Breast epithelium (tissue), 4 donors: ENCODE measurements around the gene NR3C2. TPM values are rescaled to one million over a fixed set of nuclear protein-coding genes. Genes with fewer than 3 reads are reported as not detected.
"Not testable (repeated sequence)": the region's sequence is repeated elsewhere in the genome, so short reads cannot be mapped to it uniquely, and the experiment has no call there.

Experiments
- DNase-seq, 2 donors: peaks; one replicate each; pipeline ENCODE4 v3.0.0-alpha.2; 2019; ENCODE audit warnings: low spot score in 2 of 2
- H3K27ac ChIP-seq, 2 donors: fragments of 200-600 bp; sonication (generic) in 1 of 2; one replicate each; pipeline ENCODE4 v1.5.1; 2016 to 2019; ENCODE audit warnings: mild to moderate bottlenecking in 1 of 2
- H3K27me3 ChIP-seq, 2 donors: fragments of 200-600 bp; sonication (generic) in 1 of 2; one replicate each; pipeline versions ENCODE4 v1.5.1 to v1.6.0; 2017 to 2019; ENCODE audit warnings: control low read depth in 1 of 2, mild to moderate bottlenecking in 1 of 2
- H3K36me3 ChIP-seq: fragments of 200-600 bp; one replicate; pipeline ENCODE4 v1.5.1; 2019
- H3K4me1 ChIP-seq, 2 donors: fragments of 200-600 bp; sonication (generic); one replicate each; pipeline ENCODE4 v1.5.1; 2016 to 2019; ENCODE audit warnings: control low read depth in 1 of 2
- H3K4me3 ChIP-seq, 3 donors: fragments of 200-600 bp; sonication (generic); 1 replicate in 2 of 3; 2 replicates in 1 of 3; pipeline ENCODE4 v1.5.1; 2016 to 2019; ENCODE audit warnings: mild to moderate bottlenecking in 3 of 3, moderate library complexity in 2 of 3
- H3K9me3 ChIP-seq, 2 donors: fragments of 200-600 bp; sonication (generic) in 1 of 2; one replicate each; pipeline ENCODE4 v1.5.1; 2016 to 2019; ENCODE audit warnings: control low read depth in 1 of 2
- POLR2A ChIP-seq: fragments of 450-650 bp; IDR thresholded peaks from one replicate; pipeline ENCODE4 v1.6.1; 2016; ENCODE audit warnings: antibody characterized with exemption, mild to moderate bottlenecking, moderate library complexity
- POLR2AphosphoS5 ChIP-seq, 3 donors: sonication (generic); formaldehyde crosslinking; IDR thresholded peaks; one replicate each; pipeline ENCODE4 v1.6.1; 2017; ENCODE audit warnings: antibody characterized with exemption in 3 of 3
- intact Hi-C: fragments of 100-400 bp; cut with DNase I; formaldehyde crosslinking; loops from one replicate; pipeline ENCODE4 v1.15.1; 2023; ENCODE audit warnings: low total_unique reads
- total RNA-seq, 3 donors: library from RNA; depleted of rRNA; stranded (reverse); fragments of >200 nt; gene quantifications; one replicate each; pipeline ENCODE4 v1.1.0, GENCODE V29; 2016
- TF ChIP-seq, protein P1 (sequence below), 3 donors: fragments of 450-650 bp; IDR thresholded peaks; one replicate each; pipeline ENCODE4 v1.5.1; 2016 to 2017; ENCODE audit warnings: antibody characterized with exemption in 3 of 3, mild to moderate bottlenecking in 3 of 3, moderate library complexity in 3 of 3

The NR3C2 gene
- total RNA-seq, 3 donors from 2014 or later = 8.0 to 39.5 (median 13.8) TPM

DNA sequence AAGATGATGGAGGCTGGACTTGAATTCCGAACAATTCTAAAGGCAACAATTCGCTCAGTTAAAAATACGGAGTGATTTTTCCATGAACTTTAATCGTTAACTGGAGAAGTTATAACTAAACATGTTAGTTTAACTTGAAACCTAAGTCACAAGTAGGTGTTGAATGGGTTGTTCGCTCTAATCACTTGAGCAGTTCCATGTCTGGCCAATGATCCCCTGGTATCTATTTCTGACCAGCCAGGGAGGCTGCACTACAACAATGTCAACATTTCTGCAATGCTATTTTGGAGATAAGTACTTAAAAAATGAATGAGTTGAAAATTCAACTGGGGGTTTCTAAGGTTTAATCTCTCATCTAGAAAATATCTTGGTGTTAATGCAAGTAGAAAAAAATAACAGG lies 112.5 kb downstream of the NR3C2 start:
- no peaks in the 10 kb centered on the region for H3K9me3 ChIP-seq
- TF ChIP-seq POLR2A = no peak
- no peak for TF ChIP-seq POLR2AphosphoS5 (IDR thresholded peaks at IDR 0.05)
- intact Hi-C loops = loop anchor here (2.0 kb wide), 1 partner anchor 25 kb away; no protein-coding TSS in a partner anchor

DNA sequence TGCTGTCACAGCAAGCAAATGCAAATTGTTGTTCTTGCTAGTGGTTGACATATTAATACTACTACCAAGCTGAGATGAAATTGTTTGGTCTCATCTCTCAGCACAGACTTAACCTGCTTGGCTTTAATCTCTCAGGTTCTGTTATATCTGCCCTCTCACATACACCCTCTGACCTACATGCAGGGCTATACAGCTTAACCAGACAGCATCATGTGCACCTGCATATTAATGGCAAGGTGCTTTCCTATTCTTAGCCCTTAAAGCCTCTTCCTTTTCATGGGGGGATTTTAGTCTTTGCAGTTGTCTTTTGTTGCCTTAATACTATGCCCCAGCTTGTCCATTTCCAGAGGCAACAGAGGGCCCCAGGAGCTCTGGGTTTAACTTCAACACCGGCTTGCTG lies 114.5 kb downstream of the NR3C2 start:
- TF ChIP-seq, protein P1, sequence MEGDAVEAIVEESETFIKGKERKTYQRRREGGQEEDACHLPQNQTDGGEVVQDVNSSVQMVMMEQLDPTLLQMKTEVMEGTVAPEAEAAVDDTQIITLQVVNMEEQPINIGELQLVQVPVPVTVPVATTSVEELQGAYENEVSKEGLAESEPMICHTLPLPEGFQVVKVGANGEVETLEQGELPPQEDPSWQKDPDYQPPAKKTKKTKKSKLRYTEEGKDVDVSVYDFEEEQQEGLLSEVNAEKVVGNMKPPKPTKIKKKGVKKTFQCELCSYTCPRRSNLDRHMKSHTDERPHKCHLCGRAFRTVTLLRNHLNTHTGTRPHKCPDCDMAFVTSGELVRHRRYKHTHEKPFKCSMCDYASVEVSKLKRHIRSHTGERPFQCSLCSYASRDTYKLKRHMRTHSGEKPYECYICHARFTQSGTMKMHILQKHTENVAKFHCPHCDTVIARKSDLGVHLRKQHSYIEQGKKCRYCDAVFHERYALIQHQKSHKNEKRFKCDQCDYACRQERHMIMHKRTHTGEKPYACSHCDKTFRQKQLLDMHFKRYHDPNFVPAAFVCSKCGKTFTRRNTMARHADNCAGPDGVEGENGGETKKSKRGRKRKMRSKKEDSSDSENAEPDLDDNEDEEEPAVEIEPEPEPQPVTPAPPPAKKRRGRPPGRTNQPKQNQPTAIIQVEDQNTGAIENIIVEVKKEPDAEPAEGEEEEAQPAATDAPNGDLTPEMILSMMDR (IDR thresholded peaks at IDR 0.05) = no peak
- TF ChIP-seq POLR2A (no peak), POLR2AphosphoS5 (IDR thresholded peaks at IDR 0.05) (no peak)
- intact Hi-C loops = loop anchor here (2.0 kb wide), 1 partner anchor 23 kb away; no protein-coding TSS in a partner anchor
- H3K4me1 ChIP-seq = no peaks in the 10 kb centered on the region
- no peaks in the 10 kb centered on the region for H3K27me3 ChIP-seq
- H3K9me3 ChIP-seq = no peaks in the 10 kb centered on the region
- no peak for DNase-seq
- H3K27ac ChIP-seq = no peak overlapping the region
- H3K36me3 ChIP-seq = no peaks in the 10 kb centered on the region
- H3K4me3 ChIP-seq = no peak overlapping the region

More for the DNA sequence above, 112.5 kb downstream of the NR3C2 start:
- no peaks in the 10 kb centered on the region for H3K36me3 ChIP-seq
- no peak overlapping the region for H3K4me3 ChIP-seq
- no peaks in the 10 kb centered on the region for H3K4me1 ChIP-seq
- DNase-seq = no peak
- H3K27ac ChIP-seq = no peak overlapping the region
- H3K27me3 ChIP-seq = no peaks in the 10 kb centered on the region

DNA sequence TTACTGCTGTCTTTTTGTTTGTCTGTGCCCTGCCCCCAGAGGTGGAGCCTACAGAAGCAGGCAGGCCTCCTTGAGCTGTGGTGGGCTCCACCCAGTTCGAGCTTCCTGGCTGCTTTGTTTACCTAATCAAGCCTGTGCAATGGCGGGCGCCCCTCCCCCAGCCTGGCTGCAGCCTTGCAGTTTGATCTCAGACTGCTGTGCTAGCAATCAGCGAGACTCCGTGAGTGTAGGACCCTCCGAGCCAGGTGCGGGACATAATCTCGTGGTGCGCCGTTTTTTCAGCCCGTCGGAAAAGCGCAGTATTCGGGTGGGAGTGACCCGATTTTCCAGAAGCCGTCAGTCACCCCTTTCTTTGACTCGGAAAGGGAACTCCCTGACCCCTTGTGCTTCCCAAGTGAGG lies 118.9 kb downstream of the NR3C2 start:
- H3K4me1 ChIP-seq, H3K36me3 ChIP-seq, H3K4me3 ChIP-seq, intact Hi-C loops, H3K27ac ChIP-seq, DNase-seq, H3K27me3 ChIP-seq, H3K9me3 ChIP-seq: not testable (repeated sequence)

DNA sequence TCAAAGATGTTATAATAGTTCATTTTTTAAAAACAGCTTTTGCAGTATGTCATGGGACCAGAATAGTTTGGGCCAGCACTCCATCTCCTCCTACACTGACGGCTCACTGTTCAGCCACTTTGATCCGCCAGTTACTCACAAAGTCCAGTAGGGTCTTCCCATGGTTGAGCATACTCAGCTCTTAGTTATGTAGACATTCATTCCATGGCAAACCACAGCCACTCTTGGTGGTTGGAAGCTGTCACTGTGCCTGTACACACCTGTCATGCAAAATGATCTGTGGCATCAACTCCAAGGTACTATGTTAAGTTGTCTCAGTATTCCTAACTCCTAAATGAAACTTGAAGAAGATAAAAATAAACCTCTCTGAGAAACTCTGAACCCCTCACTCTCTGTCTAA lies 127.2 kb downstream of the NR3C2 start:
- no peaks in the 10 kb centered on the region for H3K4me1 ChIP-seq
- no peaks in the 10 kb centered on the region for H3K9me3 ChIP-seq
- TF ChIP-seq POLR2AphosphoS5 (IDR thresholded peaks at IDR 0.05) = no peak
- TF ChIP-seq, protein P1 (IDR thresholded peaks at IDR 0.05) = no peak
- no peak for TF ChIP-seq POLR2A
- DNase-seq = no peak
- H3K27ac ChIP-seq = no peak overlapping the region
- intact Hi-C loops = no loop called here
- H3K27me3 ChIP-seq = no peaks in the 10 kb centered on the region
- no peaks in the 10 kb centered on the region for H3K36me3 ChIP-seq
- H3K4me3 ChIP-seq = no peak overlapping the region

DNA sequence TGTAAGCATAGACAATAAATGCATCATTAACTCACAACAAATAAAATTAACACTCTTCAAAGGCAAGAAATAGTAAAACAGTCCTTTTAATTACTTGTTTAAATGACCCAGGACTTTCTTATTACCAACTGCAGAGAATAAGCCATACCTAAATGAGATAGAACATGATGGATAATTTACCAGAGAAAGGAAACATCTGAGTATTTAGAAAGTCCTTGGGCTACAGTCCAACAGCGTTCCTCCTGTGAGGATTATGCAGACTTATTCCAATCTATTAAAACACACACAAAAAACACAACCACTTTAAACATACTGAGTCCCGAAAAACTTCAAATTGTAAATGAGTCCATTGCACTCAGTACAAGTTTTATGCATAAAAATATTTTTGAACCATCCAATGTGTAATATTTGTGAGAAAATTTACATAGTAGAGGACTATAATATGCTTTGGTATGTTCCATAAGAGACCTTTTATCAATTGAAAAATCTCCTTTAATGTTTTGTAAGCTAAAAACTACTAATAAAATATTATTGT lies 129.2 kb downstream of the NR3C2 start:
- intact Hi-C loops = no loop called here
- no peak overlapping the region for H3K27ac ChIP-seq
- H3K4me1 ChIP-seq = no peaks in the 10 kb centered on the region
- no peak for DNase-seq
- no peaks in the 10 kb centered on the region for H3K27me3 ChIP-seq
- H3K9me3 ChIP-seq = no peaks in the 10 kb centered on the region
- no peak overlapping the region for H3K4me3 ChIP-seq
- H3K36me3 ChIP-seq = no peaks in the 10 kb centered on the region
- no peak for TF ChIP-seq POLR2AphosphoS5 (IDR thresholded peaks at IDR 0.05)
- TF ChIP-seq, protein P1 (IDR thresholded peaks at IDR 0.05) = no peak
- TF ChIP-seq POLR2A = no peak

DNA sequence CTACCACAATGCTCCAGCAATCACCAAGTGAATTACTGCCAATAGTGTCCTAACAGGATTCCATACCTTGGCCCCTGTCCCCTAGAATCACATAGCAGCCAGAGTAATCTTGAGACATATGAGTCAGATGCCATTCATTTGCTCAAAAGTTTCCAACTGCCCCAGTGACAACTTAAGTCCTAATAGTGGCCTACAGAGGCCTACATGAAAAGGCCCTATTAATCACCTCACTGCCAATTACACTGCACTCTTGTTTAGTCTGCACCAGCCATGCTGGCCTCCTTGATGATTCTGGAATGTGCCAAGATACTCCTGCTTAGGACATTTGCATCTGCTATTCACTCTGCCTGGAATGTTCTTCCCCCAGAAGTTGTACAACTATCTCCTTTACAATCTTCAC lies 130.7 kb downstream of the NR3C2 start:
- Histone ChIP-seq H3K27me3 (no peaks in the 10 kb centered on the region), H3K4me3 (no peak overlapping the region), H3K36me3 (no peaks in the 10 kb centered on the region), H3K27ac (no peak overlapping the region), H3K4me1 (no peaks in the 10 kb centered on the region), H3K9me3 (no peaks in the 10 kb centered on the region)
- TF ChIP-seq POLR2A (no peak), POLR2AphosphoS5 (IDR thresholded peaks at IDR 0.05) (no peak)
- TF ChIP-seq, protein P1 (IDR thresholded peaks at IDR 0.05) = no peak
- intact Hi-C loops = no loop called here
- no peak for DNase-seq
